Smooth muscle cell of the brain vasculature (primary cell): ENCODE data around the gene HSPB7.

Source experiments
- DNase-seq: peaks from one replicate; pipeline ENCODE4 v3.0.0-alpha.2; 2012; ENCODE audit warnings: low read depth, low spot score

Gene HSPB7

DNA sequence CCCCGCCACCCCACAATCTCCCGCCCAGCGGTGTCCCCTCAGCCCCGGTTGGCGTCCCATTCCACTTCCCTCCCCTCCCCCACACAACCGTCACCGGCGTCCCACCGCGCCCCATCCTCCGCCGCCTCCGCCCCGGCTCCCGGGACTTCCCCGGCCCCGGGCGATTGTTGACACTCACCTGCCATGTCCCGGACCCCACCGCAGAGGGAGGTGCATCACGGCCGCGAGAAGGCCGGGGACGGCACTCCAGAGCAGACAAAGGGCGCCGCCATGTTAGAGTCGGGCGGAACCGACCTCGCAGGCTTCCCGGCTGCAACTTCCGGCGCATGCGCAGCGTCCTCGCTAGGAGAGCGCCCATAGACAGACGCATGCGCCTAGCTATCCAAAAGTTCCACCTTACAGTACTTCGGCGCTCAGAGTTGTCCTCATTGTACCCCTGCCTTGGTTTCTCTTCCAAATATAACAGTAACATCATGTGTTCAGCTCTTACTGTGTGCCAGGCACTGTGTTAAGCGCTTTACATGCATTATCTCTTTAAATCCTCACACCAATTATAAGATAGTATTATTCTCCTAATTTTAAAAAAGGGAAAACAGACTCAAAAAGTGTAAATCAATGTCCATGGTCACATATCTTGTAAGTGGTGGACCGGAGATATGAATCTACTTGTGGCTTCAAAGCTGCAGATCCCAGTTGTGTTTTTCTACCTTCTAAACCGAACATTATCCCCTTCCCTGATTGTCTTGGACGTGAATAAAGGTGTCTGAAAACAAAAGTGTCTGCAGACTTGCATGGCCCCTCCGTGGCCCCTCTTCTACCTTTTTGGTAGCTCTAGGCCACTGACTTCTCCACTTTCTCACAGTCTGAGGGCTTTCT lies 41.8 kb downstream of the HSPB7 start, which contains the start of gene ZBTB17:
ZBTB17 (minus strand) TSS at position 297 of the 876 bp plus-strand sequence. CDS start 27,606 bp downstream, outside the sequence.
- peak; percentile 83 for DNase-seq

DNA sequence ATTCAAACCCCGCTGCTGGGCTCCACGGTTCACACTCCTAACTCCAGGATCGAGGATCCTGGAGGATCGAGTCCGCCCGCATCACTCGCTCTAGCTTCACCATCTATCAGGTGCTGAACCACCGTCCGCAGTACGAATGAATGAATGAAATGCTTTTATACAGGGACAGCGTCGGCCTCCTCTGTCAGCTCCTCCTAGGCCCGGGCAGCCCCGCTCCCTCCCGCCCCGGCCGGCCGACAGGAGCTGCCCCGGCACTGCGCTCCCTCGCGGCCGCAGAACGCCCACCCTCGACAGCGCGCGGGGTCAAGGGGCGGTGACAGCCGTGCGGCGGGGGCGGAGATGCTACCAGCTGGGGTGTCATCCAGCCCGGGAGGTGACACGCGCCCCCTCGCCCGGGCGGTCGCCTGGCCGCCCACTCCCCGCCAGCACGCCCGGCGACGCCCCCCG lies 42.5 kb downstream of the HSPB7 start:
- DNase-seq: no peak

DNA sequence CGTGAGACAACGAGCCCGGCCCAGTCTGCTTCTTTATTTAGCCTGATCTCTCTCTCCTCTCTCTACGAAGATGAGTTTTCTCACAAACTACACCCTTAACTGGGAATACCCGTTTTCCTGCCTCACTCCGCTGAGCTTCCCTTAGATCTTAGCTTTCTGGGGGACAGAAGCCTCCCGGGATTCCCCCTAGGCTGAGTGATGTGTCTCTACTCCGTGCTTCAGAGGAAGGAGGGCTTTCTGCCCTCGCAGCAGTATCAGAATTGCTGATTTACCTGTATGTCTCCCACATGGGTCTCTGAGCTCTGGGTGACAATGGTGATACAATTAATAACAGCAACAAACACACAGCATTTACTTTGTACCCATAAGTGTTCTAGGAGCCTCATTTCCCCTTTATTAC lies 43.0 kb downstream of the HSPB7 start:
- DNase-seq: no peak

DNA sequence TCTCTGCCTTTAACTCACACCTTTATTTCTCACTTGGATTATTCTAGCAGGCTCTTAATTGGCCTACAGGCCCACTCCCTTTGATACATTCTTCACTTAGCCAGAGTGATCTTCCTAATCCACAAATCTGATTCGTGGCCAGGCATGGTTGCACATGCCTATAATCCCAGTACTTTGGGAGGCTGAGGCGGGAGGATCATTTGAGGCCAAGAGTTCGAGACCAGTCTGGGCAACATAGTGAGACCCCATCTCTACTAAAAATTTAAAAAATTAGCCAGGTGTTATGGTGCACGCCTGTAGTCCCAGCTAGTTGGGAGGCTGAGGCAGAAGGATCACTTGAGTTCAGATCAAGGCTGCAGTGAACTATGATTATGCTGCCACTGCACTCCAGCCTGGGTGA lies 44.1 kb downstream of the HSPB7 start:
- no peak for DNase-seq

DNA sequence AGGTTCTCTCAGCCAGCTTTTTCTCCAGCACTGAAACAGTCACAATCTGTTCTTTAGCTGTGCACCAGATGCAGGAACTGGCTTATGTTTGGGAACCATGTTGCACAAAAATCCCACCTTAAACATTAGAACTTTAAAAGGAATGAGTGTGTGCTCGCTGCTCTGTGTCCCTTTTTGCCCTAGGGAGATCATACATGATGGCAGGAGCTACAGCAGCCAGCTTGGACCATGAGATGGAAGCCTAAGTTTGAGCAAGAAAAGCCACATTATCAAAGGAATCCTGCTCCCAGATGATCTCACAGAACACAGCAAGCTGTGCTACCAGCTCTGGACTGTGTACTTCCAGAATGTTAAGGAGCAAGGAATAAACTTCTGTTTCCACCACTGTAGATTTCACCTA lies 45.4 kb downstream of the HSPB7 start:
- no peak for DNase-seq

DNA sequence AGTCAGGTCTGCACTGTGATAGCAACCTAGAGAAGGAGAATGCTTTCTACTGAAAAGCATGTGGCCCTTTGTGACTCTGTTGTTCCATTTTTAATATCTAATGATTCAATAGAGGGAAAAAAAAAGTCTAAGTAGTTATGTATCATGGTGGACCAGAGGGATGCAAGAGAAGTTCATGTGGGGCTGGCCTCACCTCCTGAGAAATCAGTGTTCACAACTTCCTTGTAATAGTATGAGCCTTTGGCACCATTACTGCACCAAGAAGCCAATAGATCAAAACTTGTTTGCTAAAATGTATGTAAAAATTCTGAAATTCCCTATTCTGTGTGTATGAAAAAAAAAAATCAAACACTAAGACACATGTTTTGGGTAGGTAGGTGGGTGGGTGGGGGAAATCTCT lies 46.9 kb downstream of the HSPB7 start:
- DNase-seq: no peak

DNA sequence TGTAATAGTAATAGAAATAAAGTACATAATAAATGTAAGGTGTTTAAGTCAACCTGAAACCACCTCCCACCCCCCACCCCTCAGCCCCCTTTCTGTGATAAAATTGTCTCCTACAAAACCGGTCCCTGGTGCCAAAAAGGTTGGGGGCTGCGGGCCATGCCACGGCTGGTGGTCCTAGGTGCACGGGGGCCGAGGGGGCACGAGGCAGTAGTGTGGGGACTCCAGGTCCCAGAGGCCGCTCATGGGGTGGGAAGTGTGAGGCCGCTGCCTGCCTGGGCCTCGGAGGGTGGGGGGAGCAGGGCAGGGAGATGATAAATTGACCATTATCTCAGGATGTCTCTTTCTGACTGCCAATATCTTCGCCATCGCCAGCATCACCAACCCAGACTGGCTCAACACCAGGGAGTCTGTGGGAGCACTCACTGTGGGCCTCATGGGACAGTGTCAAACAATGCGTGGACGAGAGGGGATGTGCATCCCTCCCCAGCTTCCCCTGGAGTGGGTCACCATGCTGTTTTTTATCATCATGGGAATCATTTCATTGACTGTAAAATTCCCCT lies 48.4 kb downstream of the HSPB7 start:
- DNase-seq: no peak

DNA sequence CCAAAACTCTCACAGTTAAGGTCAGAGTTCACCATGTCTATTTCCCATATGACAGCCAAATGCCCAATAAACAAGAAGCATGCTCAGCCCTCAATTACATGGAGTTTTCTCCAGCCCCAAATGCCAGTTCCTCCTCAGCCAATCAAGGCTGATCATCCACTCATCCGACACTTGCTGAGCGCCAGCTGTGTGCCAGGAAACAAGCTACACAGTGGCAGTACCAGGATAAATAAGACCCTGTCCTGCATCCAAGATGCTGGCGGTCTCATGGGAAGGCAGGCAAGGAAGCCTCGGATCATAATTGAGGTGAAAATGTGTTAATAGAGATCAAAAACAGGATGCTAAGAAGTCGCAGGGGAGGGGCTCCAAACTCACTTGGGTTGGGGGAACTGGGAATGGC lies 49.7 kb downstream of the HSPB7 start:
- no peak for DNase-seq

DNA sequence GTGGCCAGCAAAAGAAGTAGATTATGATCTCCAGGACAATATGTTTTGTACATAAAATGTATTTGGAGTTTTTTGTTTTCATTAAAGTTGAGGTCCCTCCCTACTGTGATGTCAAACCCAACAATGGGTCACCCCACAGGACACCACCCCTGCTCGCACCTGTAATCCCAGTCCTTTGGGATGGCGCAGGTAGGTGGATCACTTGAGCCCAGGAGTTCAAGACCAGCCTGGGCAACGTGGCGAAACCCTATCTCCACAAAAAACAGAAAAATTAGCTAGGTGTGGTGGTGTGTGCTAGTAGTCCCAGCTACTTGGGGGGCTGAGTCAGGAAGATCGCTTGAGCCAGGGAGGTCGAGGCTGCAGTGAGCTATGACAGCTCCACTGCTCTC lies 50.9 kb downstream of the HSPB7 start:
- DNase-seq: no peak

DNA sequence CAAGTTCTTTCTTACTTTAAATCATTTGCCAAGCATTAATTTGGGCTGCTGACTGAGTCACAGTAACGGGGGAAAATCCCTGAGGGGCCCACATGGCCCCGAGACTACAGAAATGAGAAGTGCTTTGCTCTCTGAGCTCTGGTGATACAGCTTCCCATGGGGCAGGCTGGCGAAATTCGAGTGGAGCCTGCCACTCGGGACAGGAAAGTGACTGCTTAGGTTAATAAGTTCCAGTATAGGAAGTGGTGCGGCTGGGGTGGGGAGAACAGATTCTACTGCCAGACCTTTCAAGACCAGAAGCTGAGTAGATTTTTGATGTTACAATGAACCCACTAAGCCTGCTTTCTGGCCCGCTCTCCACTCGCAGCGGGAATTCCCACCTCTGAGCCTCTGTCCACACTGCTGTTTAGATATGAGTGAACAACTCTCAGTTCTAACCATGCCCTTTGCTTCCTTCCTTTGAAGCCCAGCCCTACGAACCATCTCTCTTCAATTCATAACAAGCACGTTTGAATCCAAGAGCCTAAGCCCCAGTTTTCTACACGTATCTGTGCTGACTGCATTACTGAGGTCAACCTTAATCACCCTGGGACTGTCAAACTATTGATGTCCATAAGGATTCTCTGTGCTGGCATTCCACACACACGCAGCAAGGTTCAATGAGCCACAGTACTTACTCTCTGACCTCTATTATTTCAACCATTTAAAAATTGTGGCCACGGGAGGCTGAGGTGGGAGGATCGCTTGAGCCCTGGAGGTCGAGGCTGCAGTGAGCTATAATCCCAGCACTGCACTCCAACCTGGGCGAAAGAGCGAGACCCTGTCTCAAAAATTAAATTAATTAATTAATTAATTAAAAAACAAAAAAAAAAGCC lies 51.5 kb downstream of the HSPB7 start:
- DNase-seq: no peak

DNA sequence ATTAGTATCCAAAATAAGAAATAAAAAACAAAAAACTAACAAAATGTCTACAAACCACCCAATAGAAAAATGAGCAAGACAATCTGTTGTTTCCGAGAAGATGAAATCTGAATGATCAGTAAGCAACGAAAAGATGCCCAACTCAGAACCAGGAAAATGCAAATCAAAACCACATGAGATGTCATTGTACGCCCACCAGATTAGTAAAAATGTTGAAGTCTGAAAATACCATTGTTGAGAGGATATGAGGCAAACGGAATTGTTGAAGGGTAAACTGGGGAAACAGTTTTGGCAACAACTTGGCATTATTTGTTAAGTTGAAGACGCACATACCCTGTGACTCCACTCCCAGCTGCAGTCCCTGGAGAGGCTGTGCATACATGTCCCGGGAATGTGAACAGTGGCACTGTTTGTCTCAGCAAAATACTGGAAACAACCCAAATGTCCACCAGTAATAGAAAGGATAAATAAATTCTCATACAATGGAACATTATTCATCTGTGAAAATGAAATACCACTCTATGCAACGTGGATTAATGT lies 52.5 kb downstream of the HSPB7 start:
- DNase-seq: no peak
